Breast epithelium (tissue), 3 donors: Measurements from ENCODE around the gene PRSS38.

Experiments
- CTCF ChIP-seq, 3 donors: fragments of 450-650 bp; IDR thresholded peaks; one replicate each; pipeline ENCODE4 v1.5.1; 2016 to 2017; ENCODE audit warnings: antibody characterized with exemption in 3 of 3, mild to moderate bottlenecking in 3 of 3, moderate library complexity in 3 of 3
- POLR2A ChIP-seq: fragments of 450-650 bp; IDR thresholded peaks from one replicate; pipeline ENCODE4 v1.6.1; 2016; ENCODE audit warnings: antibody characterized with exemption, mild to moderate bottlenecking, moderate library complexity
- POLR2AphosphoS5 ChIP-seq, 3 donors: sonication (generic); formaldehyde crosslinking; IDR thresholded peaks; one replicate each; pipeline ENCODE4 v1.6.1; 2017; ENCODE audit warnings: antibody characterized with exemption in 3 of 3

DNA sequence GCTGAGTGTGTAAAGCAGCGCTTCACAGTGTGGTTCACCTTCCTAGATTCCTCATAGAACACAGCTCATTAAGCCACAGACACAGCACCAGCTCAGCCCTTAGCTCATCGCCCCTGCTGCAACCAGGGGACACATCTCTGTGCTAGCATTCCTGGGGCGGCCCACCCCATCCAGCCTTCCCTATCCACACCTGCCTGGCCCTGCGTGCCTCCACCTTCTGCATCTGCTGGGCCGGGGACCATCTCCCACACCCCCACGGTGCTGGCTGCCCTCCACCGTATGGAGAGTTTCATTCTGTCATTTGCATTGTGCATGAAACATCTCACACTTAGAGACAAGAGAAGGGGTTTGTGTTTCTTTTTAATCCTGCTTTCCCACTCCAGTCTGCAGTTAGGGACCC, 35.8 kb upstream of the PRSS38 start:
- TF ChIP-seq CTCF (IDR thresholded peaks at IDR 0.05) = no peak
- TF ChIP-seq POLR2A = no peak
- TF ChIP-seq POLR2AphosphoS5 (IDR thresholded peaks at IDR 0.05) = no peak
